OCI-LY3 (cell line): ENCODE data around the gene TBX4.

Experiments
- H2AFZ ChIP-seq: fragments of 200-600, 300-600 bp; shearing (Covaris generic); 2 replicates; pipeline ENCODE4 v1.6.0; 2014; ENCODE audit warnings: antibody characterized with exemption, low read depth, low read length
- H3K27ac ChIP-seq: fragments of 200-600, 300-600 bp; sonication (generic); 2 replicates; pipeline ENCODE4 v1.5.1; 2014; ENCODE audit warnings: mild to moderate bottlenecking, low read length, moderate library complexity, mixed read lengths
- H3K27me3 ChIP-seq: fragments of 200-600, 300-600 bp; sonication (generic); 2 replicates; pipeline ENCODE4 v1.6.1; 2014; ENCODE audit warnings: low read depth, low read length, mixed read lengths
- H3K36me3 ChIP-seq: fragments of 200-600, 300-600 bp; sonication (generic); replicated peaks from 2 replicates; pipeline ENCODE3; 2014; ENCODE audit warnings: low read depth, low read length, mixed read lengths
- H3K4me1 ChIP-seq: fragments of 300-600, 200-600 bp; sonication (generic); 2 replicates; pipeline ENCODE4 v1.6.1; 2014; ENCODE audit warnings: low read length, mixed read lengths
- H3K4me2 ChIP-seq: fragments of 200-600, 300-600 bp; sonication (generic); 2 replicates; pipeline ENCODE4 v1.6.1; 2014; ENCODE audit warnings: low read length, mixed read lengths
- H3K4me3 ChIP-seq: fragments of 300-600, 200-600 bp; sonication (generic); 2 replicates; pipeline ENCODE4 v1.5.1; 2014; ENCODE audit warnings: antibody characterized with exemption, mild to moderate bottlenecking, low read length, moderate library complexity
- H3K79me2 ChIP-seq: fragments of 300-600, 200-600 bp; shearing (Covaris generic); 2 replicates; pipeline ENCODE4 v1.6.1; 2014; ENCODE audit warnings: mild to moderate bottlenecking, low read length, mixed read lengths
- H3K9ac ChIP-seq: fragments of 300-600, 200-600 bp; shearing (Covaris generic); 2 replicates; pipeline ENCODE4 v1.6.0; 2014; ENCODE audit warnings: mild to moderate bottlenecking, low read length, moderate library complexity
- H3K9me3 ChIP-seq: fragments of 200-600, 300-600 bp; shearing (Covaris generic); 2 replicates; pipeline ENCODE4 v1.6.1; 2014; ENCODE audit warnings: low read length, mixed read lengths; ENCODE audit not compliant: insufficient read depth
- H4K20me1 ChIP-seq: fragments of 200-600, 300-600 bp; sonication (generic); 2 replicates; pipeline ENCODE4 v1.6.1; 2016; ENCODE audit warnings: low read length, mixed read lengths; ENCODE audit not compliant: insufficient read depth
- EZH2phosphoT487 ChIP-seq: fragments of 200-600 bp; shearing (Covaris generic); IDR thresholded peaks from 2 replicates; pipeline ENCODE4 v1.6.1; 2018; ENCODE audit warnings: antibody characterized with exemption, mixed run types, low read depth
- TF ChIP-seq, protein P1 (sequence below): fragments of 200-600, 300-600 bp; sonication (generic); IDR thresholded peaks from 2 replicates; pipeline ENCODE4 v1.5.1; 2014; ENCODE audit warnings: antibody characterized with exemption, low read length, low read depth

TBX4 gene

DNA sequence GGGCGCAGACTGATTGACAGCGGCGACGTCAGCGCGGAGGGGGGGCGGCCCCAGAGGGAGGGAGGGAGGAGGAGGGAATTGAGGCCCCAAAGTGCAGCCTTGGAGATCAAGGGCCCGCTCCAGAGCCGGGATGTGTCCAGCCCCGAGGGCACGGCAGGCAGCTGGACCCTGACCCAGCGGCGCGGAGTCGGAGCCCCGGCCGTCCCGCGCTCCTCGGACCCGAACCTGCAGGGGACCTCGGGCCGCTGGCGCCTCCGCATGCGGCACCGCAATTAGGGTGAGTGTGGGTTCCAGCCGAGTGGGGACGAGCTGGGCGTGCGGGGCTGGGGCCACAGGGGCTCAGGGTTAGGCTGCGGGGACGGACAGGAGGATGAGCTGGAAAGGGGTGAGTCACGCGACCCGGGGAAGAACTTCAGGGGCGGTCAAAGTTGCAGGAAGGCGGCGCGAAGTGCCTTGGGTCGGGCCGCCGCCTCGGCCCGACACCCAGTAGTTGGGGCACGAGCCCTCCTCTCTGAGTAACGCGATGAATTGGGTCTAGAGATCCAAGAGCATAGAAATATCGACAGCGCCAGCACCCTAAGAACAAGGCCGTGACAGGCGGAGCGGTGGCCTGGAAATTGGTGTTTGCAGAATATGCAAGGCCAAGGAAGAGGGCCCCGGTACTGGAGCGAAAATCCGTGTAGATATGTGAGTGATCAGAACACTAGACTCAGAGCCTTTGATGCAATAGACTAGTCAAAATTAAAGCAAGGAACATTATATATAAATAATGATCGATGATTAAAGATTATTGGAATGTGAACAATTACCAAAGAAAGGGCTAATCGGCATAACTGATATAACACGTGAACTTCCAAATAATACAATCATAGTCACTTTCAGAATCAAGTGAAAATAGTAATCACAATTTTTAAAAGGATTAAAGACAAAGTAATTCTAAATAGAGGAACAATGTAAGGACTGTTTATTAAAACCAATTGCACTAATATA is at the start of gene TBX4:
Gene TBX4, plus strand, starts transcription at position 122 of the 990 bp plus-strand sequence. CDS start 4,069 bp downstream, outside the sequence.
- H3K79me2 ChIP-seq: no peaks in the 10 kb centered on the region
- H3K27ac ChIP-seq: no peak within 1 kb of the TSS
- H3K36me3 ChIP-seq: no peaks in the 10 kb centered on the region
- no peaks in the 10 kb centered on the region for H3K27me3 ChIP-seq
- H2AFZ ChIP-seq: no peak within 1 kb of the TSS
- no peaks in the 10 kb centered on the region for H4K20me1 ChIP-seq
- no peak within 1 kb of the TSS for H3K4me2 ChIP-seq
- H3K4me3 ChIP-seq: no peak within 1 kb of the TSS
- no peaks in the 10 kb centered on the region for H3K9me3 ChIP-seq
- TF ChIP-seq, protein P1, sequence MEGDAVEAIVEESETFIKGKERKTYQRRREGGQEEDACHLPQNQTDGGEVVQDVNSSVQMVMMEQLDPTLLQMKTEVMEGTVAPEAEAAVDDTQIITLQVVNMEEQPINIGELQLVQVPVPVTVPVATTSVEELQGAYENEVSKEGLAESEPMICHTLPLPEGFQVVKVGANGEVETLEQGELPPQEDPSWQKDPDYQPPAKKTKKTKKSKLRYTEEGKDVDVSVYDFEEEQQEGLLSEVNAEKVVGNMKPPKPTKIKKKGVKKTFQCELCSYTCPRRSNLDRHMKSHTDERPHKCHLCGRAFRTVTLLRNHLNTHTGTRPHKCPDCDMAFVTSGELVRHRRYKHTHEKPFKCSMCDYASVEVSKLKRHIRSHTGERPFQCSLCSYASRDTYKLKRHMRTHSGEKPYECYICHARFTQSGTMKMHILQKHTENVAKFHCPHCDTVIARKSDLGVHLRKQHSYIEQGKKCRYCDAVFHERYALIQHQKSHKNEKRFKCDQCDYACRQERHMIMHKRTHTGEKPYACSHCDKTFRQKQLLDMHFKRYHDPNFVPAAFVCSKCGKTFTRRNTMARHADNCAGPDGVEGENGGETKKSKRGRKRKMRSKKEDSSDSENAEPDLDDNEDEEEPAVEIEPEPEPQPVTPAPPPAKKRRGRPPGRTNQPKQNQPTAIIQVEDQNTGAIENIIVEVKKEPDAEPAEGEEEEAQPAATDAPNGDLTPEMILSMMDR: no peak
- no peak for TF ChIP-seq EZH2phosphoT487
- no peak within 1 kb of the TSS for H3K9ac ChIP-seq
- no peaks in the 10 kb centered on the region for H3K4me1 ChIP-seq

DNA sequence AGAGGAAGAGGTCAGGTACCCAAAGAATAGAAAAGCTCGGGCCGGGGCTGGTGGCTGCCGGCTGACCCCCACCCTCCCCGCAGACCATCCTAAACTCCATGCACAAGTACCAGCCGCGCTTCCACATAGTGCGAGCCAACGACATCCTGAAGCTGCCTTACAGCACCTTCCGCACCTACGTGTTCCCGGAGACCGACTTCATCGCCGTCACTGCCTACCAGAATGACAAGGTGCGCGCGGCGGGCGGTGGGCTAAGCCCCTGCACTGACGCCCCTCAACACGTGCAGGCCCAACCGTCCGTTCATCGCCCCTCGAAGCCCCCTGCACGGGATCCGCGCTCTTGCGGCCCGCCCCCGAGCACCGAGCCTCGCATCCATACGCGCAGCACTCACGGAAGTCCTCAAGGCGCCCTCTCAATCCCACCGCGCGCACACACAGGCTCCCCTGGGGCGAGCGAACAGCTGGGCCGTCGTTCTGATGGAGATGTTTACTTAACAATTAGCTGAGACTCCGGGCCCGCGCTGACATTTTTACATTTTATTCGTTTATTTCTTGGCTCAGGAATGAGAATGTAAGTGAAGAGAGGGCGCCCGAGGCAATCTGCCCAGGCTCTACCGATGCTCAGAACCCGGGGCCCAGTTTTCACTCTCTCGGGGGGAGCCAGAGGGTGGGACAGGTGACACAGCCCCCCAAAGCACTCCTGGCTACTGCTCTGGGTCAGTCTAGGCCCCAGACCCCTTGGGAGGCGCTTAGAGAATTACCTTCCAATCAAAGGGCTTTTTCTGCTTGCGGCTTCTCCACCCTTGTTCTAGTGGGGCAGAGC is 49.0 kb upstream of the TBX4 start:
- Histone ChIP-seq H4K20me1 (no peaks in the 10 kb centered on the region), H3K9me3 (no peaks in the 10 kb centered on the region), H3K27me3 (no peaks in the 10 kb centered on the region), H3K4me2 (no peak overlapping the region), H3K79me2 (no peaks in the 10 kb centered on the region), H3K4me3 (no peak overlapping the region), H3K9ac (no peak overlapping the region), H3K27ac (no peak overlapping the region), H2AFZ (no peak overlapping the region), H3K36me3 (no peaks in the 10 kb centered on the region), H3K4me1 (no peaks in the 10 kb centered on the region)
- TF ChIP-seq EZH2phosphoT487: no peak
- TF ChIP-seq, protein P1: no peak

DNA sequence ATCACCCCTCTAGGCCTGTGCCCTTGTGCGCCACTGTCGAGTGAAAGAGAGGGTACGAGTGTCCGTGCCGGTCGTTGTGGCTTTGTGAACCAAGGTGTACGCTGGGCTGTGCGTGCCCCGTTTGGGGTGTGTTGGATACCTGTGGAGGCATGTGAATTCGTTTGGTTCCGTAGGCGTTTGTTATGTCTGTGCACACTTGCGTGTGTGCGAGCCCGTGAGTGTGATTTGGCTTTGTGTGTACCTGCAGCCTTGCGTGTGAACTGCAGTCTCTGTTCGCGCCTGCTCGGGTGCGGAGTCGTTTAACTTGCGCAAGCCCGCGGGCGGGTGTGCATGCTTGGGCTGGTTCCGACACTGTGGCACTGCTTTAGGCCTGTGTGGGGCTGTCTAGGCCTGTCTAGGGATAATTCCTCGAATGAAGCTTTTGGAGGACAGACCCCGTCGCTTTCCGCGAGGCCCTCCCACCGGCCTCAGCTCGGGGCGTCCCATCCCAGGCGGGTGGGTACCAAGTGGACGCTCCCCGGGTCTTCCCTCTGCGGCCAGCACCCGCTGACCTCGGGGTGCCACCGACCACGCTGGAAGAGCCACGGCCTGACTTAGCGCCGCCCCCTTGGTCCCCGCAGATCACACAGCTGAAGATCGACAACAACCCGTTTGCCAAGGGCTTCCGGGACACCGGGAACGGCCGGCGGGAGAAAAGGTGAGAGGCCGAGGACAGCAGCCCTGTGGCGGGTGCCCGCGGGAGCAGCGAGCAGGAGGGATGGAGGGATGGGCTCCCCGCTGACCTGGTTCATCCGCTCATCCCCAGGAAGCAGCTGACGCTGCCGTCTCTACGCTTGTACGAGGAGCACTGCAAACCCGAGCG is 48.2 kb upstream of the TBX4 start:
- Histone ChIP-seq H3K9ac (no peak overlapping the region), H3K4me3 (no peak overlapping the region), H3K4me1 (no peaks in the 10 kb centered on the region), H3K27ac (no peak overlapping the region), H4K20me1 (no peaks in the 10 kb centered on the region), H3K36me3 (no peaks in the 10 kb centered on the region), H3K4me2 (no peak overlapping the region), H2AFZ (no peak overlapping the region), H3K27me3 (no peaks in the 10 kb centered on the region), H3K9me3 (no peaks in the 10 kb centered on the region), H3K79me2 (no peaks in the 10 kb centered on the region)
- TF ChIP-seq, protein P1: no peak
- TF ChIP-seq EZH2phosphoT487: no peak
